Nephron (organoid): ENCODE data around the gene GLDC.

Experiments
- H3K27ac Mint-ChIP-seq, 3 experiments: 2 replicates each; pipeline ENCODE4 v1.8.0; 2020; ENCODE audit warnings: mixed read lengths in 3 of 3, mild to moderate bottlenecking in 2 of 3, moderate library complexity in 1 of 3
- H3K27me3 Mint-ChIP-seq: 2 replicates; pipeline ENCODE4 v1.8.0; 2021; ENCODE audit warnings: low read depth, mild to moderate bottlenecking, moderate library complexity, mixed read lengths
- H3K36me3 Mint-ChIP-seq: 2 replicates; pipeline ENCODE4 v1.8.0; 2020; ENCODE audit warnings: low read depth, mixed read lengths
- H3K4me1 Mint-ChIP-seq: 2 replicates; pipeline ENCODE4 v1.8.0; 2020; ENCODE audit warnings: mixed read lengths
- H3K4me3 Mint-ChIP-seq, 3 experiments: 2 replicates each; pipeline ENCODE4 v1.8.0; 2020; ENCODE audit warnings: mild to moderate bottlenecking in 3 of 3, mixed read lengths in 3 of 3, moderate library complexity in 2 of 3
- H3K9me3 Mint-ChIP-seq: 2 replicates; pipeline ENCODE4 v1.8.0; 2020; ENCODE audit warnings: mixed read lengths
- CTCF ChIP-seq, 3 experiments: fragments of 200-600 bp; sonication (generic); IDR thresholded peaks; one replicate each; pipeline ENCODE4 v1.5.0; 2021; ENCODE audit warnings: antibody characterized with exemption in 3 of 3; ENCODE audit not compliant: unreplicated experiment in 3 of 3

The GLDC gene

GRCh38 chr9:6686396-6686795 lies 40.9 kb upstream of the GLDC start:
- no peaks in the 10 kb centered on the region for H3K27me3 Mint-ChIP-seq
- peaks cover 3% of the 10 kb centered on the region for H3K36me3 Mint-ChIP-seq
- H3K27ac Mint-ChIP-seq: peak overlapping the region in 1 of 3 experiments; percentile 47
- H3K4me3 Mint-ChIP-seq: peak overlapping the region in 1 of 3 experiments; percentile 1
- H3K9me3 Mint-ChIP-seq: no peaks in the 10 kb centered on the region
- H3K4me1 Mint-ChIP-seq: peaks cover 14% of the 10 kb centered on the region
- peak in 2 of 3 experiments; percentile 19 to 22 for TF ChIP-seq CTCF (IDR thresholded peaks at IDR 0.05; ENCODE audit: unreplicated experiment in 3 of 3)

GRCh38 chr9:6681957-6682501 lies 36.5 kb upstream of the GLDC start:
- Mint-ChIP-seq H3K4me1 (peaks cover 13% of the 10 kb centered on the region), H3K27me3 (no peaks in the 10 kb centered on the region), H3K4me3 (peak overlapping the region; percentile 97 to 98 (median 97)), H3K9me3 (no peaks in the 10 kb centered on the region), H3K36me3 (peaks cover 3% of the 10 kb centered on the region), H3K27ac (peak overlapping the region; percentile 100)
- TF ChIP-seq CTCF (IDR thresholded peaks at IDR 0.05; ENCODE audit: unreplicated experiment in 3 of 3): no peak

- Mint-ChIP-seq H3K36me3 (peaks cover under 1% of the 10 kb centered on the region), H3K27ac (peak overlapping the region; percentile 100), H3K27me3 (no peaks in the 10 kb centered on the region), H3K9me3 (no peaks in the 10 kb centered on the region), H3K4me1 (peaks cover 13% of the 10 kb centered on the region), H3K4me3 (peak overlapping the region; percentile 97 to 98 (median 97))
- no peak for TF ChIP-seq CTCF (IDR thresholded peaks at IDR 0.05; ENCODE audit: unreplicated experiment in 3 of 3)
Observed at GRCh38 chr9:6681147-6681956, 35.8 kb upstream of the GLDC start.

GRCh38 chr9:6680797-6681146 lies 35.2 kb upstream of the GLDC start:
- H3K27ac Mint-ChIP-seq: peak overlapping the region; percentile 100

GRCh38 chr9:6677803-6678202 lies 32.3 kb upstream of the GLDC start:
- peak overlapping the region; percentile 56 to 81 (median 80) for H3K4me3 Mint-ChIP-seq
- peaks cover 4% of the 10 kb centered on the region for H3K27me3 Mint-ChIP-seq
- peaks cover 5% of the 10 kb centered on the region for H3K4me1 Mint-ChIP-seq
- no peak for TF ChIP-seq CTCF (IDR thresholded peaks at IDR 0.05; ENCODE audit: unreplicated experiment in 3 of 3)
- H3K27ac Mint-ChIP-seq: no peak overlapping the region
- H3K9me3 Mint-ChIP-seq: no peaks in the 10 kb centered on the region
- no peaks in the 10 kb centered on the region for H3K36me3 Mint-ChIP-seq

More at GRCh38 chr9:6680797-6681146, 35.2 kb upstream of the GLDC start:
- no peak for TF ChIP-seq CTCF (IDR thresholded peaks at IDR 0.05; ENCODE audit: unreplicated experiment in 3 of 3)
- H3K36me3 Mint-ChIP-seq: no peaks in the 10 kb centered on the region
- H3K9me3 Mint-ChIP-seq: no peaks in the 10 kb centered on the region
- peak overlapping the region; percentile 97 to 98 (median 97) for H3K4me3 Mint-ChIP-seq
- H3K27me3 Mint-ChIP-seq: no peaks in the 10 kb centered on the region
- peaks cover 13% of the 10 kb centered on the region for H3K4me1 Mint-ChIP-seq
